HG03175 (cell line): ENCODE results near the gene SLC22A15.
"Not testable (repeated sequence)": the region's sequence is repeated elsewhere in the genome, so short reads cannot be mapped to it uniquely, and the experiment has no call there.

ENCODE experiments used
- ATAC-seq: cut with Tn5 transposase; IDR thresholded peaks from one replicate; pipeline ENCODE4 v1.9.1; 2021; ENCODE audit warnings: mild to moderate bottlenecking, moderate library complexity; ENCODE audit not compliant: unreplicated experiment

The SLC22A15 gene

DNA sequence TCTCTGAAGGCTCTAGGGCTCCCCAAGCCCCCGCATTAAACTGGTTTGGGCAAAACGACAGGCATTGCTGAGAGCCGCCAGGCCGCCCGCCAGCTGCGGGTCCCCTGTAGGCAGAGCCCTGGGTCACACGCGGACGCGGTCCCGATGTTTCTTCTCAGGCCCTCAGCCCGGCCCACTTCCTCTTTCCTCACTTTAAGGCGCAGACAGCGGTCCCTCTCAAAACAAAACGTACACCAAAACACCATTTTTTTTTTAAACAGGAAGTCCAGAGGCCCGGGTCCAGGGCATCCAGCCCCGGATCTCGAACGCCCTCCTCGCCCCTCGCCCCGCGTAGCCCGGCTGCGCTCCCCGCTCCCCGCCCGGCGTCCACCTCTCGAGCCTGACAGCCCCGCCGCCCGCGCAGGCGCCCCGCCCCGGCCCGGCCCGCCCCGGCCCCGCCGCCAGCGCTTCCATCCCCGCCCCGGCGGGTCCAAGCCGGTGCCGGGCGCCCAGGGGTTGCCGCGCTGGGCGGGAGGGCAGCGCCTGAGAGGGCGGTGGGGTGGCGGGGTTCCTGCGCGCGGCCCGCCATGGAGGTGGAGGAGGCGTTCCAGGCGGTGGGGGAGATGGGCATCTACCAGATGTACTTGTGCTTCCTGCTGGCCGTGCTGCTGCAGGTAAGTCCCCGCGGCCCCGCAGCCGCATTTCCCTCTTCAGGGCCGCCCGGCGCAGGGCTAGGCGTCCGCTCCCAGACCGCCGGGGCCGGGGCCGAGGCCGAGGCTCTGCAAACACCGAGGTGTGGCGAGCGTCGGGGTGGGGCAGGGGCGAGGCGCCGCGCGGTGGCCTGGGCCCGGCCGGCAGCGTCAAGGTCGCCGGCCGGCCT, at the start of gene SLC22A15:
TSS of gene SLC22A15 (plus strand) at position 452 of the 859 bp plus-strand sequence. CDS start at position 567, 115 bp downstream.
- ATAC-seq = peak; percentile 94

DNA sequence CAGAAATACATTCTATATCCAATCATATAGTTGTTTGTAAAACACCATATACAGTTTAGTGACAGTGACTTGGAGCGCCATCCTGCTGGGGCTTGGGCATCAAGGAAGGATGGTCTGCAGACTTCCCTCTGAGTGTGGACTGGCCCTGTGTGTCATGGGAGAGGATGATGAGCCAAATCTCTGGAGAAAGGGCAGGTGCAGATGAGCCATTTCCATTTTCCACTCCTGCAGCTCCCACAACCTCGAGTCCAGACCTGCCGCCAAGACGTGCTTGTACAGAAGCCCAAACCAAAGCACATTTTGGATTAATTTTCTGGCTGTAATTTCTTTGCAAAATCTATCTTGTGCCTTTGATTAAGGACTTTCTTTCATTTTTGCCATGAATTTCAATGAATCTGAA, 48.3 kb upstream of the SLC22A15 start:
- no peak for ATAC-seq

DNA sequence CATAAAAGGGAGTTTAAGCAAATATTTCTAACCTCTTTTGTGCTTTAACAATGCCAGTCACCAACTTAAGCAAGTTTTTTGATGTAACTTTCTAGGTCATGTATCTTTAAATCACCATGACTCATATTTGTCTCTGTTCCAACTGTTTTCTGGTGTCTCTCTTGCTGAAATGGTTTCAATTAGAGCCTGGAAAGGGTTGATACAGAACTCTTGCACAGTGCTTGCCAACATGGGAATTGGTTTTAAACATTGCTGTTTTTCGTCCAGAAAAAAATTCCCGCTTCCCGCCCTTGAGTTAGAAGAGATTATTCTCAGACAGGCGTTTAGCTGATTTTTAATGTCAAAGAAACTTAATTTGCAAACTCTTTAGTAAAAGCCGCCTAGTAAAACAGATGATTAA, 46.4 kb upstream of the SLC22A15 start:
- no peak for ATAC-seq

DNA sequence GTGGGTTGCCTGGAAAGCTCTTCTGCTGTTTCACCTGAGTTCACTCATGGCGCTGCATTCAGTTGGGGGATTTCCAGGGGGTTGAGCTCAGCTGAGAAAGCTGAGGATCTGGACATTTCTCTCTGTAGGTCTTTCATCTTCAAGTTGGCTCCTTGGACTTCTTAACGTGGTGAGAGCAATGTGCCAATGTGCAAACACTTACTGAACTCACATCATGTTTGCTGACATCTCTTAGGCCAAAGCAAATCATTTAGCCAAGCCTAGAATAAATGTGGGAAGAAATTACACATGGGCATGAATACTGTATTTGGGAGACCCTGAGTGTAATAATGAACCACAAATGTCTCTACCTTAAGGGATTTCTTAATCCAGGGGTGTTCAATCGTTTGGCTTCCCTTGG, 42.7 kb upstream of the SLC22A15 start:
- no peak for ATAC-seq

DNA sequence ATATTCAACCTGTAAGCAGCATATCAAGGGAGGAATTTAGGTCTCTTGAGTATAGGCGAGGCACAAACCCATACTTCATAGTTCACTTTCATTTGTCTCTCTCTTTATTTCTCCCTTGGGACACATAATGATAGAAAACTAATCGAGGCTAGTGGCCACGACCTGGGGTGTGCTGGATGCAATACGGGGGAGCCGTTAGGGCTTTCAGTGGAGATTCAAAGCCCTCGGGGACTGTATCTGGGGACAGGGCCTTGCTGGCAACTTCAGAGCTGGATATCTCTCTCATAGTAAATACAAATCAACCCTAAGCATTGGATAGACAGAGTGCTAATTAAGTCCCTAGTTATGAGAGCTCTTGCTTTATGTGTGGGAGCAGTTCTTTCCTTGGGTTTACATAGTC, 36.9 kb upstream of the SLC22A15 start:
- no peak for ATAC-seq

DNA sequence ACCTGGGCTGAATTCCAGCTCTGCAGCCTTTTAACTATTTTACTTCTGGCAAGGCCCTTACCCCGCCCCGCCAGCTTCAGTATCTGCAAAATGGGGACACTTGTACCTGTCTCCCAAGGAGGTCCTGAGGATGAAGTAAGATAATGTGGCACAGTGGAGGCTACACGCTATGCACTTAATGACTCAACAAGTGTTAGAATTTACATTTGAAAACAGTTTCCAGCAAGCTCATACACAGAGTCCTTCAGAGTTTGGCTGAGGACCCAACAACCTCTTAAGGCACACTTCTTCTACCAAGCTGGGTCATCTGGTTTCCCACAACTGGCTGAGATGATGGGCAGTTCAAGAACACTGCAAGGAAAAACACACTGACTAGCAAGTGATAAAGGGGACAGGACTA, 30.2 kb upstream of the SLC22A15 start:
- ATAC-seq = no peak

DNA sequence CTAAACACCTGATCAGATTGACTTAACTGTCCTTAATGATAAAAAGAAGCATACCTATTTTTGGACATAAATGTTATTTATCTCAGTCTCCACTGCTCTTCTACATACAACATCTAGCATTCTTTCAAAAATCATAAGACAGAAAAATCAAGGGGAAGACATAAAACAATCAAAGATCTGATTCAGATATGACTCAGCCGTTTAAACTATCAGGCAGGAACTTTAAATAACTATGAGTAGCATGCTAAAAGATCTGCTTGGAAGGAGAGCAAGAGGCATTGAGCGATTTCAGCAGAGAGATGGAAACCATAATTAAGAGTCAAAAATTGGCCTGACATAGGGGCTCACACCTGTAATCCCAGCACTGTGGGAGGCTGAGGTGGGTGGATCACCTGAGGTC, 27.2 kb upstream of the SLC22A15 start:
- no peak for ATAC-seq

DNA sequence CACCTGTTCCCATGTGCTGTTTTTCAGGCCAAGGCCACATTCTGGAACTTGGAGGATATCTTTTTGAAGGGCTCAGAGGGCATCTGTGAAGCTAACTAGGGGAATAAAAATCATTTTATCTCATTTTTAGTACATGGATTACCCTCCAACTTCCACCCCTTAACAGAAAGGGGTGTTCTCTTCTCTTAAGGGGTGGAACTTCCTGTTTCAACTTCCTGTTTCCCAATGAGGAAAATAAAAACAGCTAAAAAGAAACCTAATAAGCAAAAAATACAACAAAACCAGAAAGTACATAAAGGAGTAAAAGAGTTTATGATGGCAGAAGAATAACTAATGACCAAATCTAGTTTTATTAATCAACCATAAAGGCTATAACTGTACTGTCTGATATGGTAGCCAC, 24.8 kb upstream of the SLC22A15 start:
- no peak for ATAC-seq

DNA sequence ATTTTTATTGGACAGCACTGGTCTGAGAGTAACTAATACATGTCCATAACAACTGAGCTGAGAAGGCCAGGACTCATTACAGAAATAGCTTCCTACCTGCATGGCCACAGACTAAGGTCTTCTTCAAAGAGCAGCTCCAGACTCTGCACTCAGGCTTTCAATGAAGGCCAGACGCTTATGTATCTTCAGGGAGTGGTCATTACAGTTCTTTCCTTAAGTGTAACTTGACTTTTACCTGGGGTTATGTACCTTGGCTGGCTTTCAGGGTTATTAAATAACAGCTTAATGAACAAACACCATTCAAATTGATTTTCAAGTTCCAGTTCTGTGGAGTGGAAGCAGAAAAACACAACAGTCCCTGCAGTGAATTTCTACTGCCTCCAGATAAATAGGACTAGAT, 23.8 kb upstream of the SLC22A15 start:
- ATAC-seq = no peak

DNA sequence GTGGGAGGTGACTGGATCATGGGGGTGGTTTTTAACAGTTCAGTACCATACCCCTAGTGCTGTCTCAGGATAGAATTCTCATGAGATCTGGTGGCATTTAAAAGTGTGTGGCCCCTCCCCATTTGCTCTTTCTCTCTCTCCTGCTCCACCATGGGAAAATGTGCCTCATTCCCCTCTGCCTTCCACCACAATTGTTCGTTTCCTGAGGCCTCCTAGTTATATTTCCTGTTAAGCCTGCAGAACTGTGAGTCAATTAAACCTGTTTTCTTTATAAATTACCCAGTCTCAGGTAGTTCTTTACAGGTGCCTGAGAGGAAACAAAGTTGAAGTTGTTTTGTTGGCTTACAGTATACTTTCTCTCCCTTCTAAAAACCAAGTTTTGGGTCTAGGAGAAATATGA, 23.1 kb upstream of the SLC22A15 start:
- ATAC-seq = no peak

DNA sequence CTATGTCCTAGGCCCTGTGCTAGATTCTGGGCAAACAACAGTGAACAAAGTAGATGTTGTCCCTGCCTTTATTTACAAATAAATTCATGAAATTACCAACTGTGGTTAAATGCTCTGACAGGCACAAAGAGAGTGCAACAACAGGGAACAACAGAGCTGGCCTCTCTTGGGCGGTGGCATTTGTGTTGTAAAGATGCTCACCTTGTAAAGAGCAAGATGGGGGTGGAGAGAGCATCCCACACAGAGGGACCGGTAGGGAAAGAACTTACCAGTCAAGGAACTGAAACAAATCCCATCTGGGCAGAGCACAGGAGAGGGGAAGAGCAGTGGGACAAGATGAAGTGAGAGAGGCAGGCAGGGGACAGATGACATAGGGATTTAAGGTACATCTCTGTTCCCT, 21.6 kb upstream of the SLC22A15 start:
- no peak for ATAC-seq

DNA sequence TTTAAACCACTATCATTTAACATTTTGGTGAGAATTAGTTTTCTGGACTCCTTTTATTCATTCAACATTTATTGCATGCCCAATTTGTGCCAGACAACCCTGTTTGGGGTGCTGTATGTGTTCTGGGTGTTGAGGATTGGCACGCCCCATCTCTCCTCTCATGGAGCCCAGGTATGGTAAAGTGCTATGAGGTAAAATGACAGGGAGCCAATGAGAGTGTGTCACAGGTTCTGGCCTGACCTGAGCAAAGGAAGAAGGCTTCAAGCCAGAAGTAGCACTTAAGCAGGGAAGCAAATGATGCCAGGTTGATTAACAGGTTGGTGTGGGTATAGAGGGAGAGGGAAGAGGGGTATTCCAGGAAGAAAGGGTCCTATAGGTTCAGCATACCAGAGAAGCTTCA, 21.1 kb upstream of the SLC22A15 start:
- no peak for ATAC-seq

DNA sequence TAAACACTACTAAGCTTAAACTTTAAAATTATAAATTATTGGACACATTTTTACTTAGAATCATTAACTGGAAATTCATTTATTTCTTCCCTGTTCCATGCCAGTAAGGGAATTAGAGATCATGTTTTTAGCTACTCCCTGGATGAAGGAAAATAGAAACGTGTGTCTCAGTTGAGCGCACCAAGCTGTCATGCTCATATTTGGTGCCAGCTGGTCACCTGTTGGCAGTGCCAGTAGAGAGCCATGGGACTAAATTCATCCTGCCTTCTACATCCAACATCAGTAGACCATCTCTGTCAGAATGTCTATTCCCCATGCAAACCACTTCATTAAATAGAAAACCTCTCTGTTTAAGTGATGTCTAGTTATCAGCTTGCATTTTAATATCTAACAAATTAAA, 17.4 kb upstream of the SLC22A15 start:
- no peak for ATAC-seq

DNA sequence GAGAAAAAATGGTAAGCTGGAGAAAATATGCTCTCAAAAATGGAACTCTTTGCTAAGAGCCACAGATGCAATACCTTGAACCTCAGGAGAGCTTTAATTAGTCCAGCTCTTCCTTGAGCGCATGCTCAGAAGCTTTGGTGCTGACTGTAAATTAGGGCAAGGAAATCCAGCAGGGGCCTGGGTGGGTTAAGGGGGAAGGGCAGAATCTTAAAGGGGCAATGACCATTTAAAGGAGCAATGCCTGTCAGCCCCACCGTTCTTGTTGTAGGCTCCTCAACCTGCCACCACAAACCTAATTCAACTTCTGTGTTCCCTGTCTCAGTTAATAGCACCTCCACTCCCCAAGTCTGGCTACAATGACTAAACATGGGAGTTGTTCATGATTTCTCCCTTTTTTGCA, 6.8 kb upstream of the SLC22A15 start:
- no peak for ATAC-seq

DNA sequence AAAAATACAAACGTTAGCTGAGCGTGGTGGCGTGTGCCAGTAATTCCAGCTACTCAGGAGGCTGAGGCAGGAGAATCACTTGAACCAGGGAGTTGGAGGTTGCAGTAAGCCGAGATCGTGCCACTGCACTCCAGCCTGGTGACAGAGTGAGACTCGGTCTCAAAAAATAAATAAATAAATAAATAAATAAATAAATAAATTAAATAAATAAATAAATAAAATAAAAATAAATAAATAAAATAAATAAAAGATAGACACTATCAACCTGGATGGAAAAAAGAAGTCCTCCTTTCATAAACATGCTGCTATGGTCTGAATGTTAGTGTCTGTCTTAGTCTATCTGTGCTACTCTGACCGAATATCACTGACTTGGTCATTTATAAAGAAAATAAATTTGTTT, 4.5 kb upstream of the SLC22A15 start:
- ATAC-seq = not testable (repeated sequence)

DNA sequence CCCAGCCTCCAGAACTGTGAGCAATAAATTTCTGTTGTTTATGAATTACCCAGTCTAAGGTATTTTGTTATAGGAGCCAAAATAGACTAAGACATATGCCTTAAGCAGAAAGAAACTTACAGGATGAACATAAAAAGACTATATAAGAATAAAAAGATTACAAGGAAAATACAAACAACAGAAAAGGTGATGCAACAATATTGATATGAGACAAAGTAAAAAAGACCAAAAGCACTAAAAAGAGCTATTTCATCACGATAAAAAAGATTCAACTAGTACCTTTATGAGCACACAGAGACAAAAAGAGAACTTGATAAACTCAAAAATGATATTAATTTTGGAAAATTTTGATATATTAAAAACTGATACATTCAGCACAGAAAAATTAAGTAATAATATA, 3.2 kb upstream of the SLC22A15 start:
- ATAC-seq = no peak

DNA sequence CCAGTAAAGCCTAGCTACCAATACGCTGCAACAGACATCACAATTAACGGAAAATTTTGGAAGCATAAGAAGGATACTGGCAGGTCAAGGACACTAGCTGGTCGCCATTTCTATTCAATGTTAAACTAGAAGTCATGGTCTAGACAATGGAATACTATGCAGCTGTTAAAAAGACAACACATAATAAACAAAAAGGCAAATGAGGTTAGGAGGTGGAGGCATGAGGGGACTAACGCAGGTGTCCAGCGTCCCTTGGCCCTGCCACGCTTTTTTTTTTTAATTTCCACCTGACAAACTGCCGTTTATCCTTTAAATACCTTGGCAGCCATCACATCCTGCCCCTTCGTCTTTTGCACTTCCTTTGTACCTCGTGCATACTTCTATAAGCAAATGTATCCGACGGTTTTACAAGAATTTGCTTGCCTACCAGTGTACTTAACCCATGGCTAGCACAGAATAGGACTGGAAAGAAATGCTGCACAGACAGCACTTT, 698 bp upstream of the SLC22A15 start:
- no peak for ATAC-seq

DNA sequence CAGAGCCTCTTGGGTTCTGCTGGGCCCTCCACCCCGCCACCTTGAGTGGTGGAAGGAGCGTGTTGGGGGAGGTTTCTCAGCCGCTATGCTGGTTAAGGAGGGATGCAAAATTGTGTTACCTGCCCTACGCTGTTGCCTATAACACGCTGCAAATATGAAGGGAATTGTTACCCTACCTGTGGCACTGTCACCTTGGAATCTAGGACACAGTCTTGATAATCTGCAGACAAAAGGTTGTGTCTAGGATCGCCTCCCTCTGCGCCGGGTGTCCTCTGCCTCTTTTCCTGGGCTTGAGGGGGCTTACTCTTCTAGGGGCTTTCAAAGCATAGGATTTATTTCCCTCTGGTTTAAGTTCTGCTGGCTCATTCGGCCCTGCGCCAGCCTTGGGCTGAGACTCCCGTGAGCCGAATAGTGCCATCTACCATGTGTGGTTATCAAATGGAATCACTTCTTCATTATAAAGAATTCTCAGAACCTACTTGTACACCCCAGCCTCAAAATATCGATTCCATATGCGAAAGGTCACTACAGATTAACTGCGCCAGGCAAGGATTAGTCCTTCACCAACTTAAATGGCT, 697 bp downstream of the SLC22A15 start:
- no peak for ATAC-seq

DNA sequence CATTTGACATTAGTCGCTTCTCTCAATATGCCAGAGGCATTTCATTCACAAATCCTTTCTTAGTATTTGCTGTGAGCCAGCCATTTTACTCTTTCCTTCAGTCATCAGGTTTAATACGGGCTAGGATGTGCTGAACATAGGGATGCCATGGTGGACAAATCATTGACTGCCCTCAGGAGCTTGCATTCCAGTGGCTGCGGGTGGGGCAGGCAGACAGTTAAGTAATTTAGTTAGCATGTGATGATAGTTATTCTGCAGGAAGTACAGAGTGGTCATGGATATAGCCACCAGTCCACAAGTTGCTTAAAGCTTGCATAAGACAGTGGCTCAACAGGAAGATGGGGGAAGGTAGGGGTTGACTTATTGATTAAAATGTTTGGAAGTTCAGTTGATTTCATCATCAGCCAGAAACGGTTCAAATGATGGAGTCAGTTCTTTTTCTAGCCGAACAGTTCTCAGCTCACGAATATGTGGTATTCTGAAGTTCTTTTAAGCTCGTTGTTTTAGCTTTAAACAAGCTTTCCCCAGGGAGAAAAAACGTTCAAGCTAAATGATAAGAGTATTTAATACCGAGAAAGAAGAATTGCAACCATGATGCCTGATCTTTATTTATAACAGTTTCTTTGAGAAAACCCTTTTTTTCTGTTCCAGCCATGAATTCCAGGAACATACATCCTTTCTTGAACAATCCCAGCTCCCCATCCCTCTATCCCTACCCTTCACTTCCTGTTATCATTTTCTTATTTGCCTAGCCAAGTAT, 1.4 kb downstream of the SLC22A15 start:
- ATAC-seq = no peak

DNA sequence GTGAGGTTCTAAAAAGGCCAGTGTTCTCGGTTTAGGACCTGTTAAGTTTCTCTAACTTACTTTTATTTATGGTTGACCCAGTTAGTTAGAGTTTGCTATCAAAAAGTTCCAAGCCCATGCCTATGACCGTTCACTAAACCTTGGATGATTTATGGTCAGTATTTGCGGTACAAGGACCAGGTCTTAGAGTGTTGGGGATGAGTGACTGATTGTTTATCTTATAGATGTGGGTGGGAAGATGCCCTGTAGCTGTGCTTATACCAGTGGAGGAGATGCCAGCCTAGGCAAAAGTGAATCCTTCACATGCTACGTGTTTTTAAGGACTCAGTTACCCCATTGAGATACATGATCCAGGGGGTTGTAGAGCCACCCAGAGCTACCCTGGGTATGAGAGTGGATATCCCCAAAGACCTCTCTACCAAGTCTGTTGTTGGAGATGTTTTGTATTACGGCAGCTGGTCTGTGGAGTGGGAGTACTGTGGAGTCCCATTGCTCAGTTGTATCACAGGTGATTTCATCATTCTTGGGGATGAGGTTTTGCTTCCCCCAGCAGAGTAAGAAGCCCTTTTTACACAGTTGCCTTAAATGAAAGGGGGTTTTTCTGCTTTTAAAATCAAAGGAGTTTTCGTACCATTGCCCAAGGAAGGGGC, 2.1 kb downstream of the SLC22A15 start:
- ATAC-seq = no peak

DNA sequence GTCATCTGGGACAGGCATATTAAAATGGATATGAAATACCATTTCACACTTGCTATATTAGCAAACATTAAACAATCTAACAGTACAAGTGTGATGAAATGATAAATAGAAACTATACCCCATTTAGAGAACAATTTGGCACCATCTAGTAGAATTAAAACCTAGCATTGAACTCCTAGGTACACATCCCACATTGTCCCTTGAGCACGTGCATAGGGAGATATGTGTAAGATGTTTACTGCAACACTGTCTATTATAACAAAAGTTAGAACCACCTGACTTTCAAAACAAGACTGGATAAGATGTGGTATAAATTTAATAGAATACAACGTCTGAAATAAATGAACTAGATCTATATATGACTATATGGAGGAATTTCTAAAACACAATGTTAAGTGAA, 3.8 kb downstream of the SLC22A15 start:
- no peak for ATAC-seq
